ENCODE results near the gene WFIKKN2. TPM values are rescaled to one million over a fixed set of nuclear protein-coding genes. Genes with fewer than 3 reads are reported as not detected.

WFIKKN2 gene
- total and polyA plus RNA-seq, 2 of the 4 experiments (the other 2 are of a cell fraction) = 0.02 TPM; not detected in 1

DNA sequence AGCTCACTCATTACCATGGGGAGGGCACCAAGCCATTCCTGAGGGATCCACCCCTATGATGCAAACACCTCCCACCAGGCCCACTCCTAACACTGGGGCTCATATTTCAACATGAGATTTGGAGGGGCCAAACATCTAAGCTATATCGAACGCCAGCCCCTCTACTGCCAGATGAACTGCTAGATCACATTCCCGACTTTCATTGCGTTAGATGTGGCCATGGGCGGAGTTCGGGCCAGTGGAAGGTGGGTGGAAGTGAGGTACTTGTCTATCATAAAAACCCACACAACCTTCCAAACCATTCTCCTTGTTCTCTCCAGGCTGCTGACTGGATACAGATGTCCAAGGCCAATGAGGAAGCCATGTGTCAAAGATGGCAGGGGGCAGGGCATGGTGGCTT lies 41.0 kb upstream of the WFIKKN2 start:
- no TSS peak for BruUV-seq (replicated peaks)
- Histone ChIP-seq H3K56ac (ENCODE audit: extremely low read depth, insufficient read depth, low read length) (no peak overlapping the region), H3K23ac (ENCODE audit: low read depth, low read length) (no peak overlapping the region), H3K36me3 (ENCODE audit: control insufficient read depth, insufficient read depth, low read length) (no peaks in the 10 kb centered on the region), H3K4ac (ENCODE audit: low read depth, low read length) (no peak overlapping the region), H4K5ac (ENCODE audit: low read depth, low read length) (no peak overlapping the region), H3K14ac (replicated peaks; ENCODE audit: low read depth, low read length) (no peak overlapping the region), H3K4me3 (ENCODE audit: insufficient read depth, low read depth, low read length) (no peak overlapping the region), H4K91ac (ENCODE audit: insufficient read depth, low read depth, low read length) (no peak overlapping the region), H2BK5ac (ENCODE audit: low read depth, low read length, poor library complexity, severe bottlenecking) (no peak overlapping the region), H2BK120ac (ENCODE audit: low read depth, low read length) (no peak overlapping the region), H3K27ac (ENCODE audit: insufficient read depth, low read length) (no peak overlapping the region), H2BK20ac (ENCODE audit: low read depth, low read length) (no peak overlapping the region), H3K4me2 (ENCODE audit: low read depth, low read length) (no peak overlapping the region), H3K18ac (ENCODE audit: low read depth, low read length) (no peak overlapping the region), H2AFZ (replicated peaks; ENCODE audit: low read length, poor library complexity) (no peak overlapping the region), H4K8ac (ENCODE audit: low read depth in 2 of 2, low read length in 2 of 2) (no peak overlapping the region), H3K79me1 (ENCODE audit: low read depth in 1 of 2, low read length in 2 of 2) (no peaks in the 10 kb centered on the region), H2BK15ac (ENCODE audit: low read depth, low read length) (no peak overlapping the region), H2AK5ac (ENCODE audit: low read depth, low read length) (no peak overlapping the region), H3K9me3 (ENCODE audit: control insufficient read depth, insufficient read depth, low read length) (no peaks in the 10 kb centered on the region), H3K9me1 (ENCODE audit: insufficient read depth, low read length) (no peaks in the 10 kb centered on the region), H3K9ac (ENCODE audit: low read depth, low read length) (no peak overlapping the region), H2AK9ac (replicated peaks; ENCODE audit: low read depth, low read length, poor library complexity) (no peak overlapping the region), H3K27me3 (ENCODE audit: control insufficient read depth, insufficient read depth, low read length) (peaks cover 2% of the 10 kb centered on the region), H3K4me1 (ENCODE audit: control insufficient read depth, insufficient read depth, low read length) (peaks cover 4% of the 10 kb centered on the region; the same call in 1 of the 2 replicates), H4K20me1 (ENCODE audit: insufficient read depth, low read length) (no peaks in the 10 kb centered on the region)
- WGBS, 2 experiments (ENCODE audit: extremely low coverage in 2 of 2, insufficient read length in 1 of 2) = no CpG with 5 or more reads among the region's 6 CpGs
- in situ Hi-C loops (cut with MboI; ENCODE audit: low sequenced_read_pairs) (no loop called here), intact Hi-C loops (cut with micrococcal nuclease) (no loop called here), dilution Hi-C loops (cut with HindIII; ENCODE audit: low sequenced_read_pairs, unreplicated experiment) (no loop called here)
- no peak for TF ChIP-seq POLR2A (IDR thresholded peaks at IDR 0.05; ENCODE audit: low read depth, low read length)
- TF ChIP-seq FOS (IDR thresholded peaks at IDR 0.05; ENCODE audit: low read depth, low read length) = no peak
- no peak for TF ChIP-seq RCOR1 (IDR thresholded peaks at IDR 0.05; ENCODE audit: insufficient replicate concordance, low read length)
- no peak for TF ChIP-seq RFX5 (IDR thresholded peaks at IDR 0.05; ENCODE audit: low read depth, low read length)
- no peak for TF ChIP-seq RAD21 (IDR thresholded peaks at IDR 0.05; ENCODE audit: low read length)
- TF ChIP-seq, protein P1, sequence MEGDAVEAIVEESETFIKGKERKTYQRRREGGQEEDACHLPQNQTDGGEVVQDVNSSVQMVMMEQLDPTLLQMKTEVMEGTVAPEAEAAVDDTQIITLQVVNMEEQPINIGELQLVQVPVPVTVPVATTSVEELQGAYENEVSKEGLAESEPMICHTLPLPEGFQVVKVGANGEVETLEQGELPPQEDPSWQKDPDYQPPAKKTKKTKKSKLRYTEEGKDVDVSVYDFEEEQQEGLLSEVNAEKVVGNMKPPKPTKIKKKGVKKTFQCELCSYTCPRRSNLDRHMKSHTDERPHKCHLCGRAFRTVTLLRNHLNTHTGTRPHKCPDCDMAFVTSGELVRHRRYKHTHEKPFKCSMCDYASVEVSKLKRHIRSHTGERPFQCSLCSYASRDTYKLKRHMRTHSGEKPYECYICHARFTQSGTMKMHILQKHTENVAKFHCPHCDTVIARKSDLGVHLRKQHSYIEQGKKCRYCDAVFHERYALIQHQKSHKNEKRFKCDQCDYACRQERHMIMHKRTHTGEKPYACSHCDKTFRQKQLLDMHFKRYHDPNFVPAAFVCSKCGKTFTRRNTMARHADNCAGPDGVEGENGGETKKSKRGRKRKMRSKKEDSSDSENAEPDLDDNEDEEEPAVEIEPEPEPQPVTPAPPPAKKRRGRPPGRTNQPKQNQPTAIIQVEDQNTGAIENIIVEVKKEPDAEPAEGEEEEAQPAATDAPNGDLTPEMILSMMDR (conservative IDR thresholded peaks at IDR 0.05; ENCODE audit: low read depth, low read length) = no peak
- TF ChIP-seq BHLHE40 (IDR thresholded peaks at IDR 0.05; ENCODE audit: low read depth, low read length) = no peak
- no peak for TF ChIP-seq CEBPB (IDR thresholded peaks at IDR 0.05; ENCODE audit: low read depth, low read length)
- no peak for TF ChIP-seq MAFK (IDR thresholded peaks at IDR 0.05; ENCODE audit: low read depth, low read length)
- TF ChIP-seq, protein P2, sequence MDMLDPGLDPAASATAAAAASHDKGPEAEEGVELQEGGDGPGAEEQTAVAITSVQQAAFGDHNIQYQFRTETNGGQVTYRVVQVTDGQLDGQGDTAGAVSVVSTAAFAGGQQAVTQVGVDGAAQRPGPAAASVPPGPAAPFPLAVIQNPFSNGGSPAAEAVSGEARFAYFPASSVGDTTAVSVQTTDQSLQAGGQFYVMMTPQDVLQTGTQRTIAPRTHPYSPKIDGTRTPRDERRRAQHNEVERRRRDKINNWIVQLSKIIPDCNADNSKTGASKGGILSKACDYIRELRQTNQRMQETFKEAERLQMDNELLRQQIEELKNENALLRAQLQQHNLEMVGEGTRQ (IDR thresholded peaks at IDR 0.05; ENCODE audit: low read depth, low read length) = no peak
- ChIA-PET CTCF (no interaction called here), POLR2A (ENCODE audit: unreplicated experiment) (no interaction called here)
- no peak for ATAC-seq (ENCODE audit: low read depth)
- no peak for DNase-seq

Measured in IMR-90 (cell line).